Measurements from ENCODE around the gene NRN1L. TPM values are rescaled to one million over a fixed set of nuclear protein-coding genes. Genes with fewer than 3 reads are reported as not detected.

The NRN1L gene
- total RNA-seq, 1 experiment from 2014 or later = not detected

DNA sequence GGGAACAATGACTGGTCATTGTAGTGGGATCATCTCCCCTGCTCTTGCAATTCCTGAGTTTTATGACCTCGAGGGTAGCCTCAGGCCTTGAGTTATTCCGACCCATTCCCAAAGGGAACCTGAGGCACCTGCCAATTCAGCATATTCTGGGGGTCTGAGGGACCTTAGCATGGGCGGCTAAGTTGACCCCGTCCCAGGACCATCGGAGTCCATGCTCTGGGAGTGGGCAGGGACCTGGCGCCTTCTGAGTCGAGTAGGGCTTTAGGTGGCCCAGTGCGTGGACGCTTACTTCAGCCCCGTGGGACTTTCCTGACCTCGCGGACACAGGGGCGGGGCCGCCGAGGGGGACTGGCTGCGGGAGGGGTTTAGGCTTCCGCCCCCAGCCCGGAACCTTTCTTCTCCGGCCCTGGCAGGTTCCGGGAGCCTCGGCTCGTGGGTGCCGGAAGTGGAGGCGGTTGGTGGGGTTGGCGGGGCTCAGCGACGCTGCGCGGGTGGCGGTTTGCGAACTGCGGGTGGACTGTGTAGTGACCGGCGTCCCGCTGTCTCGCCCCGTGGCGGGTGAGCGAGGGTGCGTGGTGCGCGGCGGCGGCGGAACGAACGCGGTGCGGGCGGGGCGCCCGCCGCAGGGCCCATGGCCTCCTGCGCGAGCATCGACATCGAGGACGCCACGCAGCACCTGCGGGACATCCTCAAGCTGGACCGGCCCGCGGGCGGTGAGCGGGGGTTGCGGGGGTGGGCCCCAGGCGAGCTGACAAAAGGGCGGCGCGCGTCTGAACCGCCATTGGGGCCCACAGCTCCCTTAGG lies 11.9 kb upstream of the NRN1L start, which contains the start of gene EDC4:
TSS of gene EDC4 (plus strand) at position 422 of the 804 bp plus-strand sequence. CDS start at position 632, 210 bp downstream.
- no peaks in the 10 kb centered on the region for H3F3A ChIP-seq (ENCODE audit: low read length, unreplicated experiment)
- H3K4me1 ChIP-seq (ENCODE audit: insufficient read depth, low read length) = peaks cover 10% of the 10 kb centered on the region; the same call in 1 of the 2 replicates
- no peaks in the 10 kb centered on the region for H3K9me2 ChIP-seq (replicated peaks; ENCODE audit: low read length)
- TF ChIP-seq EZH2phosphoT487 (IDR thresholded peaks at IDR 0.05; ENCODE audit: borderline replicate concordance, low read length) = no peak
- TF ChIP-seq EZH2 (IDR thresholded peaks at IDR 0.05; ENCODE audit: low read length, unreplicated experiment) = no peak
- BruUV-seq (replicated peaks) = no TSS peak
- H2AFZ ChIP-seq (ENCODE audit: low read length) = peak within 1 kb of the TSS; percentile 74
- peaks cover 42% of the 10 kb centered on the region for H3K79me2 ChIP-seq (ENCODE audit: low read length)
- peaks cover 16% of the 10 kb centered on the region for H4K20me1 ChIP-seq (ENCODE audit: low read length)
- CTCF ChIA-PET = no interaction called here
- H3K27ac ChIP-seq (ENCODE audit: low read length) = peak within 1 kb of the TSS; percentile 18; the same call in 1 of the 2 replicates
- no peaks in the 10 kb centered on the region for H3K9me3 ChIP-seq (ENCODE audit: low read length)
- peak within 1 kb of the TSS; percentile 97 for H3K4me3 ChIP-seq (ENCODE audit: low read length)
- POLR2A ChIA-PET (ENCODE audit: unreplicated experiment) = interaction anchor here (0.7 kb wide), 1 partner anchor 27 kb away, joined by 4 read pairs; no protein-coding TSS in a partner anchor
- DNase-seq (peak; percentile 70), ATAC-seq (peak; percentile 75)
- peaks cover 13% of the 10 kb centered on the region for H3K36me3 ChIP-seq (ENCODE audit: low read depth, low read length)
- H3K4me2 ChIP-seq (ENCODE audit: low read length) = peak within 1 kb of the TSS; percentile 95
- intact Hi-C loops (cut with micrococcal nuclease) = no loop called here
- no peaks in the 10 kb centered on the region for H3K27me3 ChIP-seq (ENCODE audit: low read length)
- H3K9ac ChIP-seq (ENCODE audit: low read length) = peak within 1 kb of the TSS; percentile 90

DNA sequence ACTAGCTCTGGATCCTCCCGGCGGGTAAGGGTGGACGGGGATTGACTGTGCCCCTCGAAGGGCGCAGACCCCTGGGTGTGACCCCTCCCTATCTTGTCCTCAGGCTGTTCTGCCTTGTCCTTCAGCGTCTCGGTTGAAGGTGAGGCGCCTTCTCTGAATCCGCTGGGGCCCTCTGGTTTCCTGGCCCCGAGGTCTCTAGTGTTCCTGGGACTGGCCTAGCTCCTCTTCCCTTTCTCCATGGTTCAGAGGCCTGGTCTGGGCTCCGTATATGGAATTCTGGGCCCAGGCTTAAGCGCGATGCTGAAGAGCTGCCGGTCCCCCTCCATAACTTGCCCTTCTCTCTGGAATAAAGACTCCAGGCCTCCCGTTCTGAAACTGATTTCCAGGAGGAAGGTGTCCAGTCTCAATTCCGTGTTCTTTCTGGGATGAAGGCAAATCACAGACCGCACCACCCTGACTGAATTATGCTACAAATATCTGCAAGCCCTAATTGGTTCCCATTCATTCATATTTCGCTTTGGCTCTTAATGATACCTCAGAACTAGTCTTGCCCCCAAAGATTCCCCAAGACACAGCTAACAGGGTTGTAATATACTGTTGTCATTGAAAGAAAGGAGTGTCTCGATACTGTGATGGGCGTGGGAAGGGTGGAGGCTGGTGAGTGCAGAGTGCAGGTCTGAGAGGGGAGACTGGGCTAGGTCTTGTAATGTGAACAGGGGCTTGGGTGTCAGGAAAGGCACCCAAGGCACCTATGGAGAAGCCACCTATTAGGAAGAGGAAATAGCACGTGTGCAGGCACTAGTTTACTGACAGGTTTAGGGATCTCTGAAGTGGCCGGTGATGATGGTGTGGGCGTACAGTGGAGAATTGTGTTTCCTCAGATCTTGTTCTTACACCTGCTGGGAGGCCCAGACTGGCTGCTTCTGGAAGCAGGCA lies 11.0 kb upstream of the NRN1L start:
- peak; percentile 35 for ATAC-seq
- peak overlapping the region; percentile 90 for H3K9ac ChIP-seq (ENCODE audit: low read length)
- peak overlapping the region; percentile 74 for H2AFZ ChIP-seq (ENCODE audit: low read length)
- peaks cover 16% of the 10 kb centered on the region for H4K20me1 ChIP-seq (ENCODE audit: low read length)
- TF ChIP-seq EZH2phosphoT487 (IDR thresholded peaks at IDR 0.05; ENCODE audit: borderline replicate concordance, low read length) (no peak), EZH2 (IDR thresholded peaks at IDR 0.05; ENCODE audit: low read length, unreplicated experiment) (no peak)
- TF ChIP-seq, protein P1, sequence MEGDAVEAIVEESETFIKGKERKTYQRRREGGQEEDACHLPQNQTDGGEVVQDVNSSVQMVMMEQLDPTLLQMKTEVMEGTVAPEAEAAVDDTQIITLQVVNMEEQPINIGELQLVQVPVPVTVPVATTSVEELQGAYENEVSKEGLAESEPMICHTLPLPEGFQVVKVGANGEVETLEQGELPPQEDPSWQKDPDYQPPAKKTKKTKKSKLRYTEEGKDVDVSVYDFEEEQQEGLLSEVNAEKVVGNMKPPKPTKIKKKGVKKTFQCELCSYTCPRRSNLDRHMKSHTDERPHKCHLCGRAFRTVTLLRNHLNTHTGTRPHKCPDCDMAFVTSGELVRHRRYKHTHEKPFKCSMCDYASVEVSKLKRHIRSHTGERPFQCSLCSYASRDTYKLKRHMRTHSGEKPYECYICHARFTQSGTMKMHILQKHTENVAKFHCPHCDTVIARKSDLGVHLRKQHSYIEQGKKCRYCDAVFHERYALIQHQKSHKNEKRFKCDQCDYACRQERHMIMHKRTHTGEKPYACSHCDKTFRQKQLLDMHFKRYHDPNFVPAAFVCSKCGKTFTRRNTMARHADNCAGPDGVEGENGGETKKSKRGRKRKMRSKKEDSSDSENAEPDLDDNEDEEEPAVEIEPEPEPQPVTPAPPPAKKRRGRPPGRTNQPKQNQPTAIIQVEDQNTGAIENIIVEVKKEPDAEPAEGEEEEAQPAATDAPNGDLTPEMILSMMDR (conservative IDR thresholded peaks at IDR 0.05; ENCODE audit: low read depth, low read length) = no peak
- peaks cover 11% of the 10 kb centered on the region for H3K36me3 ChIP-seq (ENCODE audit: low read depth, low read length)
- peaks cover 42% of the 10 kb centered on the region for H3K79me2 ChIP-seq (ENCODE audit: low read length)
- TSS peak; percentile 38 for BruUV-seq (replicated peaks)
- DNase-seq = no peak
- H3F3A ChIP-seq (ENCODE audit: low read length, unreplicated experiment) = no peaks in the 10 kb centered on the region
- H3K27ac ChIP-seq (ENCODE audit: low read length) = peak overlapping the region; percentile 18; the same call in 1 of the 2 replicates
- intact Hi-C loops (cut with micrococcal nuclease) = no loop called here
- peaks cover 10% of the 10 kb centered on the region; the same call in 1 of the 2 replicates for H3K4me1 ChIP-seq (ENCODE audit: insufficient read depth, low read length)
- CTCF ChIA-PET = no interaction called here
- H3K4me3 ChIP-seq (ENCODE audit: low read length) = peak overlapping the region; percentile 97
- no peaks in the 10 kb centered on the region for H3K9me3 ChIP-seq (ENCODE audit: low read length)
- peak overlapping the region; percentile 95 for H3K4me2 ChIP-seq (ENCODE audit: low read length)
- no peaks in the 10 kb centered on the region for H3K27me3 ChIP-seq (ENCODE audit: low read length)
- POLR2A ChIA-PET (ENCODE audit: unreplicated experiment) = interaction anchor here (0.7 kb wide), 1 partner anchor 28 kb away, joined by 4 read pairs; no protein-coding TSS in a partner anchor
- H3K9me2 ChIP-seq (replicated peaks; ENCODE audit: low read length) = no peaks in the 10 kb centered on the region

- ATAC-seq = no peak
- Histone ChIP-seq H3K27me3 (ENCODE audit: low read length) (no peaks in the 10 kb centered on the region), H3K9me2 (replicated peaks; ENCODE audit: low read length) (no peaks in the 10 kb centered on the region), H3K4me1 (ENCODE audit: insufficient read depth, low read length) (peaks cover 10% of the 10 kb centered on the region; the same call in 1 of the 2 replicates), H3F3A (ENCODE audit: low read length, unreplicated experiment) (no peaks in the 10 kb centered on the region), H3K9ac (ENCODE audit: low read length) (peak overlapping the region; percentile 90; the same call in 1 of the 2 replicates), H3K79me2 (ENCODE audit: low read length) (peaks cover 42% of the 10 kb centered on the region), H3K4me3 (ENCODE audit: low read length) (peak overlapping the region; percentile 97), H3K27ac (ENCODE audit: low read length) (no peak overlapping the region), H3K9me3 (ENCODE audit: low read length) (no peaks in the 10 kb centered on the region), H2AFZ (ENCODE audit: low read length) (no peak overlapping the region), H3K4me2 (ENCODE audit: low read length) (peak overlapping the region; percentile 95), H3K36me3 (ENCODE audit: low read depth, low read length) (peaks cover 14% of the 10 kb centered on the region), H4K20me1 (ENCODE audit: low read length) (peaks cover 16% of the 10 kb centered on the region)
- TF ChIP-seq EZH2 (IDR thresholded peaks at IDR 0.05; ENCODE audit: low read length, unreplicated experiment) = no peak
- TF ChIP-seq, protein P1 (conservative IDR thresholded peaks at IDR 0.05; ENCODE audit: low read depth, low read length) = no peak
- no peak for TF ChIP-seq EZH2phosphoT487 (IDR thresholded peaks at IDR 0.05; ENCODE audit: borderline replicate concordance, low read length)
- no TSS peak for BruUV-seq (replicated peaks)
- intact Hi-C loops (cut with micrococcal nuclease) = no loop called here
- CTCF ChIA-PET = no interaction called here
- no peak for DNase-seq
- POLR2A ChIA-PET (ENCODE audit: unreplicated experiment) = no interaction called here
Observed at GRCh38 chr16:67874372-67874771, 10.3 kb upstream of the NRN1L start.
